Stimulated activated CD8-positive, alpha-beta memory T cell treated with anti-CD3 and anti-CD28 coated beads, Interleukin-4, amount 100 ng/mL, for 1 hour (primary cell): Measurements from ENCODE around the gene SLC44A3.

Source experiments
- DNase-seq, 2 donors: peaks; one replicate each; pipeline ENCODE4 v3.0.0-alpha.2; 2020; ENCODE audit warnings: low read depth in 2 of 2, low spot score in 1 of 2

The SLC44A3 gene

DNA sequence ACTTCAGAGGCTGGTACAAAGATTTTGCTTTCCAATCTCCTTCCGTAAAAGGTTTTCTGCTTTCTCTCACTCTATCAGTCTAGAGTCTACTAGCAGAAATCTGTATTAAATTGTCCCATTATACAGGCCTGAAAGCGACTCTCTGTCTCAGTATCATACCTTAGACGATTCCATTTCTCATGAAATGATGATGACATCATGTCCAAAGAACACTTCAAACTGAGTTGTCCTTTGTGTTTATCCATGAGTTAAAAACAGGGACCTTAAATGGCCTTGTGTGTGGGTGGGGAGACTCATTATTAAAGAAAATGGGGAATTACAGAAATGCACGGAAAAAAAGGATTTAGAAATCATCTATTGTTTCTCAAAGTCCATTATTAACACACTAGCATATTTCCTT lies 21.0 kb upstream of the SLC44A3 start:
- DNase-seq = no peak

DNA sequence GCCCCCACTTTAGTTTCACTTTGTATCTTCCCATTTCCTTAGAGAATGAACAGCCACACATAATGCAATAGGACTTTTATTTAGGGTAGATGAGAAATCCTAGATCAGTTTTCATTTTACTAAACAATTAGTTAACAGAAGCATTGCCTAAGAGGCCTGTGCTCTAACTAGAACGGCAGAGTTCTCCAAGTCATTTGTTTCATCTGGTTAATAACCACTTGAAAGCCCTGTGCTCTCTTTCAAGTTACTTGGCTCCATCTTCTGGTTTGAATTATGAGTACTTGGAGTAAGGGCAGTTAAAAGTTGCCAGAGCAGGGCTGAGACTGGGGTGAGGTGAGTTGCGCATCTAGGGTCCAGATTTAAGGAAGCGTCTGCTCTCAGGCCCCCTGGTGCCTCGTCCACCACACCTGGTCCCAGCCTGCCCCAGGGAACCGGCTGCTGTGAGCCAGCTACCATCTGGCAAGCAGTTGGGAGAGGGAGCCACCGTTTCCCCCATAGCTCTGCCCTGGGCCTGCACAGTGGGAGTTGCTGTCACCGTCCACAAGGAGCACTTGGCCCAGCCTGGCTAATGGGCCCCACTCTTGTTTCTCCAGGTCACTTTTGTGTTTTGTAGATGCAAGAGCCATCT lies 18.1 kb upstream of the SLC44A3 start:
- DNase-seq = no peak

- DNase-seq = no peak
These were observed 17.1 kb upstream of the SLC44A3 start for GRCh38 chr1:94803106-94803505.

DNA sequence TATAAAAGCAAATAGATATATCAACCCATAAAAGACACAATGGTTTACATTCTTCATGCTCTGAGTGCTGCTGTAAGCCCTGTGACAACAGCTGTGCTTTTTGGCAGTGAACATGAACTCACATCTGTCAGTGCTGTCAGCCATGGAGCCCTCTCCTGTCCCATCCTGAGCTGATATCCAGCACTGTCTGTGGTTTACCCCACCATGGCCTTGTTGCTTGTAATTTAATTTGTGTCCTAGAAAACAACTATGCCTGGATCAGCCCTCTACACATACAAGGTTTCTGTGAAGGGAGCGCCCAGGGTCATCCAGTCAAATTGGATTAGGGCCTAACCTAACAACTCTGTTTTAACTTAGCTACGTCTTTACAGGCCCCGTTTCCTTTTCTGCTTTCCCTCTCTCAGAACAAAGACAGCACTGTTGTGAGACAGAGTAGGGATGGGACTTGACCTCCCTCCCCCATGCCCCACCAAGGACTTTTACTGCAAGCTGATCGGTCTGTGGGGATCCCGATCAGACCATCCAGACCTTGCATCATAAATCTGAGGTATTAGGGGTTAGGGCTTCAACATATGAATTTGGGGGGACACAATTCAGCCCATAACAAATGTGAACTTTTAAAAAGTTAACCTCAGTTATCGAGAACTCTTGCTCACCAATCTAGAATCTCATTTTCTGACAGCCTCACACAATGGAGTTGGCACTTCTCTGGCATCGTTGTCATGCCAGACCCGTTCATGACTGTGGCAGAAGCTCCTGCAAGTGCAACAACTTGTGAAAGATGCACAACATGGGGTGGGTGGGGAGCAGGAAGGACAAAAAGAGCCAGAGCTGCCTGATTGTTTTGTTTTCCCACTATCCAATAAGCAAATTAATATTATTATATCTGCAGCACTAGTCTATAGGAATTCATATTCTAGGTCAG lies 16.4 kb upstream of the SLC44A3 start:
- DNase-seq = no peak

DNA sequence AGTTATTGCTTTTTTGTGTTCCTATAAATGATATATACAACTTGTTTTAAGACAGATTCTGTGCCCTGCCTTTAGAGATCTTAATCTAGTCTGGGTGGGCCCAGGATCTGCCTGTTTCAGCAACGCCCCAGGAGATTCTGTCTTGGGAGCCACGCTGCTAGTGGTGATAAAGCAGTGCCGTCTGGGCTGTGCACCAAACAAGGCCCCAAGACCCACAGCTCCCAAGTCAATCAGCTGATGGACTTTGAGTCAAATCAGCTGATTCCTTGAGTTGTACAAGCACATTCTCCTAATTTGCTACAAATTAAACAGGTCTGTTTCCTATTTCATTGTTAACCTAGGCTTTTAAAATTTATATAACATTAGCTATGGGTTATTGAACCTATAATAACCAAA lies 15.7 kb upstream of the SLC44A3 start:
- DNase-seq = no peak

DNA sequence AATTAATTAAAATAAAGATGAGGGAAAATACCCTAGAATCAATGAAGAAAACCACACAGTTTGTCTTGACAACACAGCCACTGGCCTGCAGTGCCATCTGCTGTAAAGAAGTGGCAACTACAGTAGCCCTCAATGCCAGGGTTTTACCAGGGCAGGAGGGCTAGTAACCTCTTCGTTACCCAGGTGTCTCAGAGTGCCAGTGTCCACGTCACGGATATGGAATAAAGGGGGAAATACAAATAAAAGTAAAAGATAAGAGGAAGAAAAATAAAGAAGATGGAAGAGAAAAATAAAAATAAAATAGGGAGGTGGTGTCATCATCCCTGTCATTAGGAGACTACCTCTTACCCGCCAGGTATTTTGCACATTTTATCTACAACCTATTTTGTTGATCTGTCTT lies 14.2 kb upstream of the SLC44A3 start:
- peak in 1 of 2 donors; percentile 2 for DNase-seq

DNA sequence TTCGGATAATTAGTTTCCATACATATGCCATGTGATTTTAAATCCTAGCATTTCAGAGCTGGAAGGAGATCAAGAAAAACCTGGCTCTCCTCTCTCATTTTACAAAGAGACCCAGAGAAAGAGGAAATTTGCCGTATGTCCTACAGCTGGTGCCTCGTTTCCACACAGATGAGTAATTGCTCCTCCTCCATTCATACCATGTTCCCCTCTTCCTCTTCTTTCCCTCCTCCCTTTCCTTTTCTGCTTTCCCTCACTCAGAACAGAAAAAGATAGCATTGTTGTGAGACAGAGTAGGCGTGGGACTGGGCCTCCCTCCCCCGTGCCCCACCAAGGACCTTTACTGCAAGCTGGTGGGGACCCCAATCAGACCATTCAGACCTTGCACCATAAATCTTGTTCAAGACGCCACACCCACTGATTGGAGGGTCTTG lies 13.7 kb upstream of the SLC44A3 start:
- DNase-seq = no peak

GRCh38 chr1:94807742-94808491 lies 12.2 kb upstream of the SLC44A3 start:
- DNase-seq = no peak

DNA sequence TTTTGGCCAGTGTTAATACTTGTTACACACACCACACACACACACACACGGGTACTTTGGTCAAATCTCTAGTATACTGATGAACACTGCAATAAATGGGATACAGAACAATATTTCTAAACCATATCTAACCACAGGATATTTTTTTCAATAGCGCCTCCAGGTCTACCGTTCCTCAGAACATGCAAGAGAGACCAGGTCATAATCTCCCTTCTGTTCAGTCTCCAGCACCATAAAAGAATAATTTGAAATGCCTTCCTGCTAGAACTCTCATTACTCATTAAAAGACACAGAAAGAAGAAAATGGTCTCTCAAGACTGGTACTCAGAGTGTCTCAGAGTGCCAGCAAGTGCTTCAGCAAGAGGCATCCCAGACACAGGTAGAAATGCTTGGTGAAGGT lies 11.5 kb upstream of the SLC44A3 start:
- no peak for DNase-seq

DNA sequence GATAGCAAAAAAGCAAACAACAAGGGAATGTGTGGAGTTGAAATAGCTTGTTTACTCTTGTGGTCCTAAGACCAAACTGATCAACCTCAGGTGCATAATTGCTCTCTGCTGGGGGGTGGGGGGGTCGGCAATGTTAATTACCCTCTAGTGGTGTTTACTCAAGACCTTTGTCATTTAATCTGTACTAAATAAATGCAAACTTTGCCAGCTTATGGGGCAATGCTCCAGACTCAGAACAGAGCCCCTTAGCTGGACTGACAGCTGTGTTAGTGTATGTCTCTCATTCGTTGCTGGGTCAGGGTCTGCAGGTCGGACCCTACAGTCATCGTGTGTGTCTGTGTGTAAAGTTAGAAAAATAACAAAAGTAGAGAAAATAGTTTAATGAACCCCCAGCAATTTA lies 7.2 kb upstream of the SLC44A3 start:
- DNase-seq = no peak

- no peak for DNase-seq
These were observed 4.1 kb upstream of the SLC44A3 start for GRCh38 chr1:94816030-94816429.

DNA sequence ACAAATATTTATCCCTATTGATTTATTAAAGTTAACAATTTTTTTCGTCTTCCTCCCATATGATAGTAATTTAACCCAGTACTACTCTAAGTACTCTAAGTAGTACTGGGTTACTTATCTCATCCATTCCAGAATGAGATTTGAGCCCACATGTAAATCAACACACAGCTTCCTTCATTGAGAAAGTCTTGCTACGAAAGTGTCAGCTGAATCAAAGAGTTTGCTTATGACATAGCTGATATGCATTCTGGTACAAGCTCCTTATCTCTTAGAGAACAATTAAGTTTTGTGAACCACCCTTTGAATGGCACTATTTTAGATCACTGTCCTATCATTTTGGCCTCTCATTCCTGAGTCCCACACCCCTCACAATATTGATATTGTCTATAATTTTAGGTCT lies 2.4 kb upstream of the SLC44A3 start:
- DNase-seq = no peak

GRCh38 chr1:94819238-94819944 lies 766 bp upstream of the SLC44A3 start:
- no peak for DNase-seq

DNA sequence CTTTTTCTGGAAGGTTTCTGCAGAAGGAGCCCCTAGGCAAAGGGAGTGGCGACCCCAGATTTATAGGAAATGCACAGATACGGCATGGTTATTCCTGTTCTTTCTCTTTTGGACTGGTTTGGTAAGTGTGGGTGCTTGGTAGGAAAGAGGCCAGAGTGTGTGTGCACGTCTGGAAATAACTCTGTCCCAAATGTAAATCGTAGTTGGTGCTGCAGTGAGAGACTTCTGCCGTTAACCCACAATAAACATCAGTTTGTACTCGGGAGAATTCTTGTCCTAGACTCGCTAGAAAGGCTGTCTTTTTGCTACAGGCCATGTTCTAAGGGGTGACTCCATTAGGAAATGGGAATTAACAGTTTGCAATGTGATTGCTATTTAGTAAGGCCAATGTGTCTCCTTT lies 779 bp downstream of the SLC44A3 start:
- DNase-seq = no peak

DNA sequence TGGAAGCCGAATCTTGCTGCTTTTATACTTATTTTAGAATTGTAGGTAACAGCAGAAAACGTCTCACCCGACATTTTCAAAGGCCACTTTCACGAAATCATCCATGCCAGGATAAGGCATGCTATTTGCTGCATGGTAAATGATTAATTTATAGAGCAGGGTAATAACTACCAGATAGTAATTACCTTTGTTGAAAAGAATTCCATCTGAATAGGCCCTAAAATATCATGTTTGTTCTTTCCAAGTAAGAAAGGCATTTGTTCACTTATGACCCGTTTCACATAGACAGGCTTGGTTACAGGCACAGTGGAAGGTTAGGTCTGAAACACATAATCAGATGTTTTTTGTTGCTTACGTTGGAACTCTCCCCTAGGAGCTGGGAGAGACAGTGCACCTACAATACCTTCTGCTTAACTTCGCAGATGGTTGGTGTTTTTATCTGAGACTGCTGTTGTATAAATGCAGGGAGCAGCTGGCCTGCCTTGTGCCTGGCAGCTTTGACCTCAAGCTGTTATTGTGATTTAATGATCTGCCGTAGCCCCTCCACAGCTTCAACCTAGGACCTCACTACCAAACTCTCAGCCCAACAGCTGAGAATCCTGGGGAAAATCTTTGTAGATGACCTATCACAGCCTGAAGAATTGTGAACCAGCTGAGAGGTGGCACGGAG lies 1.6 kb downstream of the SLC44A3 start:
- no peak for DNase-seq

DNA sequence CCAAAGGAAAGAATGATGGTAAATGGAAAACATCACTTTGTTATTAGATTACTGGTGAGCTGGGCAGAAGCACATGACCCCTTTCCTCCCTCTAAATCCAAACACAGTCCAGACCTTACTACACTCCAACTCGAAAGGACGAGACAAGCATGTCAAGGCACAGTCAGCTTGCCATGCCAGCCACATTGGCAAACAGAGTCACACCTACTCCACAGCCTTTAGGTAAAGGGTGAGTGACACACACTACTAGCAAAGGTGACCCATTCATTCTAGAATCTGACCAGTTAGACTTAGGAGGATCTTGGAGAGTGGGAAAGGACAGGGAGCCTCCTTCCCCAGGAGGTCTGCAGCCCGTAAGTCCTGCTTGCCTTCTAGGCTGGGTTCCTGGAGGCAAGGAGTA lies 3.0 kb downstream of the SLC44A3 start:
- no peak for DNase-seq

- no peak for DNase-seq
These were observed 5.8 kb downstream of the SLC44A3 start for GRCh38 chr1:94825936-94826335.

- no peak for DNase-seq
These were observed 7.3 kb downstream of the SLC44A3 start for GRCh38 chr1:94827434-94827833.

GRCh38 chr1:94828251-94828650 lies 8.1 kb downstream of the SLC44A3 start:
- no peak for DNase-seq

GRCh38 chr1:94831641-94832040 lies 11.5 kb downstream of the SLC44A3 start:
- no peak for DNase-seq

- DNase-seq = no peak
These were observed 12.3 kb downstream of the SLC44A3 start for GRCh38 chr1:94832446-94832845.
